Activated CD4-positive, alpha-beta T cell treated with anti-CD3 and anti-CD28 coated beads, Interleukin-2, amount 10 ng/mL, durations not matched to agents 24 days and 14 days (primary cell): ENCODE measurements around the gene TRPM2. TPM values are rescaled to one million over a fixed set of nuclear protein-coding genes. Genes with fewer than 3 reads are reported as not detected.

Source experiments
- DNase-seq: peaks from one replicate; pipeline ENCODE4 v3.0.0; 2022
- H3K27ac Mint-ChIP-seq: one replicate; pipeline ENCODE4 v1.8.0; 2022; ENCODE audit warnings: mild to moderate bottlenecking, mixed read lengths
- H3K27me3 Mint-ChIP-seq: one replicate; pipeline ENCODE4 v1.8.0; 2022; ENCODE audit warnings: mixed read lengths
- H3K36me3 Mint-ChIP-seq: one replicate; pipeline ENCODE4 v1.8.0; 2022; ENCODE audit warnings: low read depth, mild to moderate bottlenecking, mixed read lengths
- H3K4me1 Mint-ChIP-seq: one replicate; pipeline ENCODE4 v1.8.0; 2021; ENCODE audit warnings: mixed read lengths
- H3K4me3 Mint-ChIP-seq: one replicate; pipeline ENCODE4 v1.8.0; 2022; ENCODE audit warnings: mild to moderate bottlenecking, moderate library complexity, mixed read lengths
- H3K9me3 Mint-ChIP-seq: one replicate; pipeline ENCODE4 v1.8.0; 2021; ENCODE audit warnings: mixed read lengths
- intact Hi-C: fragments of 100-400 bp; cut with micrococcal nuclease; formaldehyde crosslinking; loops from one replicate; pipeline ENCODE4 v1.15.1; 2023
- total RNA-seq: library from RNA; stranded (reverse); gene quantifications from 2 replicates; pipeline ENCODE4 v1.2.3, GENCODE V29; 2022

The TRPM2 gene
- total RNA-seq, 1 donor from 2014 or later, result 9.8 TPM

GRCh38 chr21:44317241-44317782 is 36.1 kb upstream of the TRPM2 start:
- Mint-ChIP-seq H3K36me3 (peaks cover 18% of the 10 kb centered on the region), H3K4me1 (peaks cover 3% of the 10 kb centered on the region), H3K9me3 (no peaks in the 10 kb centered on the region), H3K27me3 (no peaks in the 10 kb centered on the region), H3K27ac (no peak overlapping the region), H3K4me3 (no peak overlapping the region)
- DNase-seq, result no peak
- intact Hi-C loops, result no loop called here

DNA sequence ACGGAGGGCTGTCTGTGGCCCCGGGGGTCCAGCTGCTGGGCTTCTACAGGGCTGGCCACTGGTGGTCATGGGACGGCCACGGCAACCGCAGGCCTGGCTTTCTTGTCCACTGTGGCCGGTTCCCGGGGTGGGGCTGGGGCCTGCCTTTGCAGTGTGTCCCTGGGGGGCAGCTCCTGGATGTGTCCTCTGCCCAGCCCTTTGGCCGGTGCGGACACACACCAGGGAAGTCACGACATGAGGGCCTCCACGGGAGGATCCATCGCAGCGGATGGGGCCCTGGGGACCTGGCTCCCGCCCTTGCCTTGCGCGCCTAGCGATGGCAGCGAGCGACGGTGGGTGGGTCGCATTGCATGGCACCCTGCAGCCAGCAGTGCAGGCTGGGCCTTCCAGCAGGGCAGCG is 35.5 kb upstream of the TRPM2 start:
- no peak for DNase-seq
- no peak overlapping the region for H3K4me3 Mint-ChIP-seq
- intact Hi-C loops, result no loop called here
- no peak overlapping the region for H3K27ac Mint-ChIP-seq
- peaks cover 3% of the 10 kb centered on the region for H3K4me1 Mint-ChIP-seq
- H3K9me3 Mint-ChIP-seq, result no peaks in the 10 kb centered on the region
- H3K27me3 Mint-ChIP-seq, result no peaks in the 10 kb centered on the region
- peaks cover 19% of the 10 kb centered on the region for H3K36me3 Mint-ChIP-seq

- Mint-ChIP-seq H3K4me3 (no peak overlapping the region), H3K9me3 (no peaks in the 10 kb centered on the region), H3K4me1 (peaks cover 3% of the 10 kb centered on the region), H3K36me3 (peaks cover 22% of the 10 kb centered on the region), H3K27ac (no peak overlapping the region), H3K27me3 (no peaks in the 10 kb centered on the region)
- intact Hi-C loops, result no loop called here
- no peak for DNase-seq
Observed at GRCh38 chr21:44318489-44319285, 34.7 kb upstream of the TRPM2 start.

DNA sequence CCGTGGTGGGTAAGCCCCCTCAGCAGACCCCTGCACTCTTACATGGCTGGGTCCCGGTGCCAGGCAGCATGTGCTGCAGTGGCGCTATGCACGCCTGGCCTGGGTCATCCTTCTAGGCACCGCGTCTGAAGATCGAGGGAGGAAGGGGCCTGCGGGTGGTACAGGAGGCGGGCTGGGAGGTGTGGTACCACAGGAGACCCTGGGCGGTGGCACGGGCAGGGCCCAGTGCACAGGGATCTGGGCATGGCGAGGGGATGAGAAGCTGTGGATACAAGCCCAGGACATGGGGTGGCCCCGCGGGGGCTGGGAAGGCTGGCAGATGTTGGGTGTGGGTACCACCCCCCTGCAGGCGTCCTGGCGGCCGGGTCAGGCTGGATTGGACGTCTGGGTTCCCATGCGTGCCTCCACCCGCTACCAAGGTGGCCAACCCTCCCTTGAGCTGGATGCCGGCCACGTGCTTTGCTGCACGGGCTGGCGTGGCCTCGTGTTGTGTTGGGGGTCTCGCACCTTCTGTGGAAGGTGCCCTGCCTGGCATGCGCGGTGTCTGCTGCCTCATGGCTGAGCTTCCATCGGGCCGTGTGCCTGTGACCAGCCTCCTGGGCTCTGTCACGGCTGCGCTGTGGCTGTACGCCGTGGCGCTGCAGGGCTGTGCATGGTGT is 33.9 kb upstream of the TRPM2 start:
- Mint-ChIP-seq H3K9me3 (no peaks in the 10 kb centered on the region), H3K27ac (no peak overlapping the region), H3K27me3 (no peaks in the 10 kb centered on the region), H3K36me3 (peaks cover 20% of the 10 kb centered on the region), H3K4me1 (peaks cover 3% of the 10 kb centered on the region), H3K4me3 (no peak overlapping the region)
- intact Hi-C loops, result no loop called here
- no peak for DNase-seq

GRCh38 chr21:44320847-44321246 is 32.6 kb upstream of the TRPM2 start:
- no peak for DNase-seq
- H3K27ac Mint-ChIP-seq, result no peak overlapping the region
- no peaks in the 10 kb centered on the region for H3K9me3 Mint-ChIP-seq
- H3K4me1 Mint-ChIP-seq, result peaks cover 3% of the 10 kb centered on the region
- H3K4me3 Mint-ChIP-seq, result no peak overlapping the region
- intact Hi-C loops, result no loop called here
- peaks cover 24% of the 10 kb centered on the region for H3K36me3 Mint-ChIP-seq
- H3K27me3 Mint-ChIP-seq, result no peaks in the 10 kb centered on the region

- intact Hi-C loops, result no loop called here
Observed at GRCh38 chr21:44321846-44322450, 31.5 kb upstream of the TRPM2 start.

DNA sequence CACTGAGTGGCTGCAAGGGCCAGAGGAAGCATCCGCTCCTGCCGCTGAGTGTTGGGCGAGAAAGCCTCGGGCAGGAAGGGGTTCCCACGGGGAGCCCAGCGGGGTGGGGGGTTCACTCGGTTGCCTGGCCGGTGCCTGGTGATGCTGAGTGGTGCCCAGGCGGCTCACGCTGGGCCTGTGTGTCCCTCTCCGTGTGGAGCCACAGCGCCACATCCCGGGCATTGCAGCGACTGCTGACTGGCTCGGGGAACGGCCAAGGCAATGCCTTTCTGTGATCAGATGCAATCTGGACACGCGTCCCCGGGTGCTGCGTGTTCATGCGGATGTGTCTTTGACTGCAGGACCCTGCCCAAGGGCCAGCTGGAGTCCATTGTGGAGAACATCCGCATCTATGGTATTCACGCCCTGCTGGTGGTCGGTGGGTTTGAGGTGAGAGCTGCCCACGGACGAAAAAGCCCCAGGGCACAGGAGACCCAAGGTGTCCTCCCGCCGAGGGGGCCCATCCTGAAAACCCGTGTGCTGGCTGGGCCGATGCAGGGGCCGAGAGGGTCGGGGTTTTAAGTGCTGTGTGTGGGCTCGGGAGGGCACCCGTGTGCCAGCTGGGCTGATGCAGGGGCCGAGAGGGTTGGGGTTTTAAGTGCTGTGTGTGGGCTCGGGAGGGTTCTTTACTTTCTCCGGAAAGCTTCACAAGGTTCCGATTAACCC is 30.6 kb upstream of the TRPM2 start:
- Mint-ChIP-seq H3K27ac (no peak overlapping the region), H3K9me3 (no peaks in the 10 kb centered on the region), H3K4me3 (no peak overlapping the region), H3K27me3 (no peaks in the 10 kb centered on the region), H3K4me1 (no peaks in the 10 kb centered on the region), H3K36me3 (peaks cover 22% of the 10 kb centered on the region)
- intact Hi-C loops, result no loop called here
- DNase-seq, result no peak

More at GRCh38 chr21:44321846-44322450, 31.5 kb upstream of the TRPM2 start:
- DNase-seq, result no peak
- no peak overlapping the region for H3K27ac Mint-ChIP-seq
- H3K9me3 Mint-ChIP-seq, result no peaks in the 10 kb centered on the region
- H3K27me3 Mint-ChIP-seq, result no peaks in the 10 kb centered on the region
- H3K4me1 Mint-ChIP-seq, result no peaks in the 10 kb centered on the region
- no peak overlapping the region for H3K4me3 Mint-ChIP-seq
- peaks cover 20% of the 10 kb centered on the region for H3K36me3 Mint-ChIP-seq

GRCh38 chr21:44323591-44323990 is 29.8 kb upstream of the TRPM2 start:
- no peak for DNase-seq
- Mint-ChIP-seq H3K4me3 (no peak overlapping the region), H3K27me3 (no peaks in the 10 kb centered on the region), H3K9me3 (no peaks in the 10 kb centered on the region), H3K27ac (no peak overlapping the region), H3K36me3 (peaks cover 21% of the 10 kb centered on the region), H3K4me1 (no peaks in the 10 kb centered on the region)
- intact Hi-C loops, result no loop called here

- H3K36me3 Mint-ChIP-seq, result peaks cover 23% of the 10 kb centered on the region
- H3K27me3 Mint-ChIP-seq, result no peaks in the 10 kb centered on the region
- H3K27ac Mint-ChIP-seq, result no peak overlapping the region
- H3K4me1 Mint-ChIP-seq, result no peaks in the 10 kb centered on the region
- H3K9me3 Mint-ChIP-seq, result no peaks in the 10 kb centered on the region
- intact Hi-C loops, result no loop called here
- no peak for DNase-seq
- H3K4me3 Mint-ChIP-seq, result no peak overlapping the region
Observed at GRCh38 chr21:44324106-44324853, 29.1 kb upstream of the TRPM2 start.

- Mint-ChIP-seq H3K27me3 (no peaks in the 10 kb centered on the region), H3K9me3 (no peaks in the 10 kb centered on the region), H3K36me3 (peaks cover 21% of the 10 kb centered on the region), H3K27ac (no peak overlapping the region), H3K4me1 (no peaks in the 10 kb centered on the region), H3K4me3 (no peak overlapping the region)
- no peak for DNase-seq
- intact Hi-C loops, result no loop called here
Observed at GRCh38 chr21:44324854-44325107, 28.6 kb upstream of the TRPM2 start.

DNA sequence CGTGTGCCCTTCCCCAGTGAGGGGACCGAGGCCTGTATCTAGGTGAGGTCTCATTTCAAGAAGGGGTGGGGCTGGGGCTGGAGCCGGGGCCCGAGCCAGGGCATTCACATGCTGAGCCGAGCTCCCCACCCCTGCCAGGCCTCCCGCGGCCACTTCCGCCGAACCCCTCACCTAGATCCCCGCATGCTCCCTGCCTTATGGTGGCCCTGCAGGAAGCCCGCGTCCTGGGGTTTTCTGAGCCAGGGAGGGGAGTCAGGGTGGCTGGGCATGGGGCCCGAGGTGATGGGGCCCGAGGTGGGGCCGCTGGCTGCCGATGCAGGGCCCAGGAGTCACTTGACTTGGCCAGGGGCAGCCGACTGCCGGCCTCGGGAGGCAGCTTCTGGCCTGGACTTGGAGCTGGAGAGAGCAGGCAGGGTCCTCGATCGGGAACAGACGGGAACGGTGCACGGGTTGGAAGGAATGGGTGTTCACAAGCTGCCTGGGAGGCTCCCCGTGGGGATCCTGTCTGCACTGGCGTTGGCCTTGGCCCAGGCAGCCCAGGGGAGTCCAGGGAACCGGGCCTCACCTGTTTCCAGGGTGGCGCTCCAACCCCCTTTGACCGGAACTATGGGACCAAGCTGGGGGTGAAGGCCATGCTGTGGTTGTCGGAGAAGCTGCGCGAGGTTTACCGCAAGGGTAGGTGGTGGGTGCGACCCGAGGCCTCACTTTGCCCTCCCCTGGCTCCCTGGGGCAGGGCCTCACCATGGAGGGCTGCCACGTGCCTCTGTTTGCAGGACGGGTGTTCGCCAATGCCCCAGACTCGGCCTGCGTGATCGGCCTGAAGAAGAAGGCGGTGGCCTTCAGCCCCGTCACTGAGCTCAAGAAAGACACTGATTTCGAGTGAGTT is 27.8 kb upstream of the TRPM2 start:
- H3K4me1 Mint-ChIP-seq, result no peaks in the 10 kb centered on the region
- peaks cover 21% of the 10 kb centered on the region for H3K36me3 Mint-ChIP-seq
- no peaks in the 10 kb centered on the region for H3K27me3 Mint-ChIP-seq
- DNase-seq, result no peak
- H3K9me3 Mint-ChIP-seq, result no peaks in the 10 kb centered on the region
- intact Hi-C loops, result no loop called here
- no peak overlapping the region for H3K27ac Mint-ChIP-seq
- H3K4me3 Mint-ChIP-seq, result no peak overlapping the region

GRCh38 chr21:44326272-44326647 is 27.2 kb upstream of the TRPM2 start:
- Mint-ChIP-seq H3K27ac (no peak overlapping the region), H3K27me3 (no peaks in the 10 kb centered on the region), H3K4me1 (no peaks in the 10 kb centered on the region), H3K4me3 (no peak overlapping the region), H3K9me3 (no peaks in the 10 kb centered on the region), H3K36me3 (peaks cover 21% of the 10 kb centered on the region)
- intact Hi-C loops, result no loop called here
- no peak for DNase-seq
